GM15510 (cell line): Measurements from ENCODE around the gene RFPL4AL1.
"Not testable (repeated sequence)": the region's sequence is repeated elsewhere in the genome, so short reads cannot be mapped to it uniquely, and the experiment has no call there.

Experiments
- POLR2A ChIP-seq: IDR thresholded peaks from 3 replicates; pipeline ENCODE4 v1.6.1; 2011; ENCODE audit warnings: borderline replicate concordance; ENCODE audit not compliant: insufficient read length; ENCODE audit errors: extremely low read depth

The RFPL4AL1 gene

GRCh38 chr19:55768818-55769217 lies at the start of gene RFPL4AL1:
RFPL4AL1 (plus strand) TSS chr19:55769118; CDS start chr19:55771805, 2,687 bp downstream.
- not testable (repeated sequence) for TF ChIP-seq POLR2A

GRCh38 chr19:55720214-55720746 lies 48.6 kb upstream of the RFPL4AL1 start:
- TF ChIP-seq POLR2A, result no peak

- TF ChIP-seq POLR2A, result no peak
These were observed 48.1 kb upstream of the RFPL4AL1 start for GRCh38 chr19:55720801-55721200.

- TF ChIP-seq POLR2A, result no peak
These were observed 45.4 kb upstream of the RFPL4AL1 start for GRCh38 chr19:55723491-55723890.

- TF ChIP-seq POLR2A, result no peak
These were observed 30.6 kb upstream of the RFPL4AL1 start, which contains the start of gene NLRP9 for GRCh38 chr19:55738302-55738701. NLRP9 (minus strand) TSS chr19:55738402; CDS start chr19:55738374, 28 bp downstream.

GRCh38 chr19:55750715-55751114 lies 18.2 kb upstream of the RFPL4AL1 start:
- no peak for TF ChIP-seq POLR2A

- no peak for TF ChIP-seq POLR2A
These were observed 15.5 kb upstream of the RFPL4AL1 start for GRCh38 chr19:55753401-55753800.

- not testable (repeated sequence) for TF ChIP-seq POLR2A
These were observed 10.1 kb upstream of the RFPL4AL1 start, which contains the start of gene RFPL4A for GRCh38 chr19:55758797-55759196. RFPL4A (plus strand) TSS chr19:55759097; CDS start chr19:55761801, 2,704 bp downstream.

GRCh38 chr19:55766466-55766865 lies 2.5 kb upstream of the RFPL4AL1 start:
- TF ChIP-seq POLR2A, result no peak

GRCh38 chr19:55777528-55777927 lies 8.6 kb downstream of the RFPL4AL1 start:
- no peak for TF ChIP-seq POLR2A

- TF ChIP-seq POLR2A, result no peak
These were observed 9.4 kb downstream of the RFPL4AL1 start for GRCh38 chr19:55778331-55778730.

- no peak for TF ChIP-seq POLR2A
These were observed 12.2 kb downstream of the RFPL4AL1 start for GRCh38 chr19:55781112-55781511.

GRCh38 chr19:55795021-55795420 lies 26.1 kb downstream of the RFPL4AL1 start:
- TF ChIP-seq POLR2A, result no peak

- no peak for TF ChIP-seq POLR2A
These were observed 32.5 kb downstream of the RFPL4AL1 start for GRCh38 chr19:55801416-55801815.

- TF ChIP-seq POLR2A, result no peak
These were observed 33.4 kb downstream of the RFPL4AL1 start for GRCh38 chr19:55802281-55802680.

- TF ChIP-seq POLR2A, result no peak
These were observed 40.6 kb downstream of the RFPL4AL1 start for GRCh38 chr19:55809381-55810058.
